GM12892 (cell line): ENCODE measurements around the gene PLPP1.
A peak's percentile ranks its signal among the peaks of the same experiment; 100 is the strongest.

Experiments
- DNase-seq: peaks from one replicate; pipeline ENCODE4 v3.0.0; 2011; ENCODE audit not compliant: insufficient read length
- FAIRE-seq: peaks from 2 replicates; lab custom pipeline; 2011; peaks lifted over from hg19 to GRCh38; lab: Jason Lieb, UNC
- POLR2A ChIP-seq: IDR thresholded peaks from 2 replicates; pipeline ENCODE4 v1.6.1; 2011; ENCODE audit warnings: low read depth, low read length, control low read depth
- POLR2AphosphoS5 ChIP-seq: IDR thresholded peaks from 2 replicates; pipeline ENCODE4 v1.6.1; 2011; ENCODE audit warnings: low read depth, low read length, control low read depth
- TAF1 ChIP-seq: IDR thresholded peaks from 2 replicates; pipeline ENCODE4 v1.6.1; 2011; ENCODE audit warnings: low read depth, mild to moderate bottlenecking, control low read depth, low read length, borderline replicate concordance

Gene PLPP1

GRCh38 chr5:55438998-55439397 is 95.8 kb downstream of the PLPP1 start:
- no peak for TF ChIP-seq TAF1
- no peak for TF ChIP-seq POLR2A
- no peak for TF ChIP-seq POLR2AphosphoS5
- DNase-seq (no peak), FAIRE-seq (no peak)

GRCh38 chr5:55437859-55438206 is 96.9 kb downstream of the PLPP1 start:
- no peak for TF ChIP-seq POLR2AphosphoS5
- no peak for TF ChIP-seq TAF1
- TF ChIP-seq POLR2A, result no peak

GRCh38 chr5:55437452-55437851 is 97.3 kb downstream of the PLPP1 start:
- FAIRE-seq, result no peak
- no peak for DNase-seq
- no peak for TF ChIP-seq POLR2AphosphoS5
- TF ChIP-seq TAF1, result no peak
- no peak for TF ChIP-seq POLR2A

More at GRCh38 chr5:55437859-55438206, 96.9 kb downstream of the PLPP1 start:
- FAIRE-seq (no peak), DNase-seq (no peak)

GRCh38 chr5:55432549-55432948 is 102.2 kb downstream of the PLPP1 start:
- no peak for DNase-seq
- no peak for TF ChIP-seq POLR2A
- no peak for TF ChIP-seq TAF1
- TF ChIP-seq POLR2AphosphoS5, result no peak
- peak; percentile 56 for FAIRE-seq

- DNase-seq, result no peak
- FAIRE-seq, result no peak
- TF ChIP-seq POLR2A (no peak), POLR2AphosphoS5 (peak; percentile 49; the same call in 1 of the 2 replicates), TAF1 (no peak)
Measured at GRCh38 chr5:55429613-55430253, 105.0 kb downstream of the PLPP1 start.

GRCh38 chr5:55429221-55429612 is 105.5 kb downstream of the PLPP1 start:
- DNase-seq (no peak), FAIRE-seq (no peak)
- TF ChIP-seq TAF1, result no peak

GRCh38 chr5:55427157-55427556 is 107.6 kb downstream of the PLPP1 start:
- DNase-seq (no peak), FAIRE-seq (no peak)
- no peak for TF ChIP-seq POLR2AphosphoS5

- FAIRE-seq (no peak), DNase-seq (no peak)
- TF ChIP-seq POLR2AphosphoS5, result no peak
- TF ChIP-seq TAF1, result no peak
- TF ChIP-seq POLR2A, result no peak
Measured at GRCh38 chr5:55426455-55426854, 108.3 kb downstream of the PLPP1 start.

- TF ChIP-seq POLR2AphosphoS5, result no peak
- no peak for TF ChIP-seq POLR2A
- TF ChIP-seq TAF1, result no peak
- DNase-seq, result no peak
- no peak for FAIRE-seq
Measured at GRCh38 chr5:55421074-55421529, 113.7 kb downstream of the PLPP1 start.

- TF ChIP-seq POLR2AphosphoS5 (no peak), TAF1 (no peak), POLR2A (no peak)
- FAIRE-seq (no peak), DNase-seq (no peak)
Measured at GRCh38 chr5:55418994-55419968, 115.5 kb downstream of the PLPP1 start.

GRCh38 chr5:55416306-55416705 is 118.5 kb downstream of the PLPP1 start:
- no peak for DNase-seq
- no peak for FAIRE-seq
- TF ChIP-seq POLR2AphosphoS5 (no peak), TAF1 (no peak), POLR2A (no peak)

- DNase-seq, result no peak
- TF ChIP-seq POLR2A, result no peak
- no peak for TF ChIP-seq TAF1
- no peak for TF ChIP-seq POLR2AphosphoS5
- FAIRE-seq, result no peak
Measured at GRCh38 chr5:55415071-55415470, 119.7 kb downstream of the PLPP1 start.
